Heart right ventricle (tissue), 16 donors: ENCODE data around the gene EPM2A. TPM values are rescaled to one million over a fixed set of nuclear protein-coding genes. Genes with fewer than 3 reads are reported as not detected.

Experiments used
- ATAC-seq, 8 donors: fragments of 200-7000 bp; cut with Tn5 transposase; one replicate each; pipeline ENCODE4 v1.9.1; 2020; ENCODE audit warnings: mild to moderate bottlenecking in 8 of 8, moderate library complexity in 8 of 8, moderate number of reproducible peaks in 1 of 8
- DNase-seq, 2 donors: peaks; one replicate each; pipeline ENCODE4 v3.0.0-alpha.2; 2020
- H3K27ac ChIP-seq, 10 donors: fragments of 200-600 bp; sonication (generic) in 2 of 10; one replicate each; pipeline versions ENCODE4 v1.5.0 to v1.8.0; 2020 to 2022; ENCODE audit warnings: mild to moderate bottlenecking in 3 of 10
- H3K27me3 ChIP-seq, 7 donors: fragments of 200-600 bp; one replicate each; pipeline ENCODE4 v1.8.0; 2021 to 2022; ENCODE audit warnings: mild to moderate bottlenecking in 2 of 7
- H3K36me3 ChIP-seq, 9 donors: fragments of 200-600 bp; sonication (generic) in 1 of 9; one replicate each; pipeline versions ENCODE4 v1.5.0 to v1.8.0; 2020 to 2022; ENCODE audit warnings: mild to moderate bottlenecking in 2 of 9
- H3K4me1 ChIP-seq, 9 donors: fragments of 200-600 bp; sonication (generic) in 1 of 9; one replicate each; pipeline versions ENCODE4 v1.5.0 to v1.8.0; 2020 to 2022; ENCODE audit warnings: mild to moderate bottlenecking in 4 of 9
- H3K4me3 ChIP-seq, 10 donors: fragments of 200-600 bp; sonication (generic) in 2 of 10; one replicate each; pipeline versions ENCODE4 v1.5.0 to v1.8.0; 2020 to 2022; ENCODE audit warnings: mild to moderate bottlenecking in 7 of 10, moderate library complexity in 2 of 10
- H3K9me3 ChIP-seq, 11 donors: fragments of 200-600 bp in 10 of 11; sonication (generic) in 2 of 11; one replicate each; pipeline versions ENCODE4 v1.5.0 to v1.8.0; 2013 to 2022; ENCODE audit warnings: mild to moderate bottlenecking in 2 of 11, control low read depth in 1 of 11, moderate library complexity in 1 of 11
- WGBS, 2 donors: extraction: QIAGEN DNeasy Blood & Tissue Kit; methylation state at CpG; one replicate each; pipeline ENCODE4 v1.1.7; 2013; ENCODE audit warnings: inconsistent platforms in 1 of 2; 5-methylcytosine and 5-hydroxymethylcytosine counted together
- intact Hi-C, 10 donors: fragments of 100-400 bp; cut with DNase I; formaldehyde crosslinking; loops; one replicate each; pipeline versions ENCODE4 v1.11.1 to v1.14.2; 2022
- polyA plus RNA-seq, 2 donors: library from polyadenylated mRNA; stranded (reverse); fragments of 200-250 nt; gene quantifications; one replicate each; pipeline ENCODE4 v1.2.3, GENCODE V29; 2013
- total RNA-seq, 10 donors: library from RNA; stranded (reverse); fragmentation: NEBNext Ultra II Directional in 3 of 10; extraction: Animal tissue kit (Norgen Biotek cat#: 25700) in 3 of 10; gene quantifications; one replicate each; pipeline versions ENCODE4 v1.2.1 to v1.2.4, GENCODE V29; 2021 to 2023
- TF ChIP-seq, protein P1 (sequence below), 9 donors: fragments of 200-600 bp; sonication (generic) in 2 of 9; IDR thresholded peaks; one replicate each; pipeline versions ENCODE4 v1.5.0 to v1.8.0; 2021 to 2022; ENCODE audit warnings: antibody characterized with exemption in 9 of 9, mild to moderate bottlenecking in 5 of 9, moderate library complexity in 1 of 9
- donor health status: Arrhythmogenic right ventricular cardiomyopathy.
- donor health status: ischemic (EF 13 %, LVEDD 7.1; RV severe dilation, severe dysfunction).
- donor health status: healthy with polysubstance abuse.
- donor health status: DM: no; HTN: yes; CAD: no.
- donor health status: DM: no; HTN: no; CAD: no.
- donor health status: ischemic (EF 25% LVEDD 6.9; RV normal size, moderate dysfunction).
- donor health status: ischemic (EF 25% LVEDD 5.7; RV mildly dilated, moderate dysfunction).
- donor health status: healthy.
- donor health status: DM: yes; HTN: yes; CAD: no.
- donor health status: Ischemic cardiomyopathy.
- donor health status: ischemic (EF 35%, LVEDD 5.7; RV mildly dilated, moderate dysfunction).
- donor health status: nonischemic (EF 11% LVEDD 7.7; RV severe dilation, severe dysfunction).
- donor health status: DM: yes; HTN: yes; CAD: no.
- donor health status: PGD.
- donor health status: ischemic (EF 29% LVEDD 5.4; RV normal size, mild dysfunction).
- donor health status: nonischemic (EF 23%, LVEDD 6.1; RV moderate dilation, normal function).

EPM2A gene
- total and polyA plus RNA-seq, 12 donors = 11.0 to 60.9 (median 43.2) TPM

DNA sequence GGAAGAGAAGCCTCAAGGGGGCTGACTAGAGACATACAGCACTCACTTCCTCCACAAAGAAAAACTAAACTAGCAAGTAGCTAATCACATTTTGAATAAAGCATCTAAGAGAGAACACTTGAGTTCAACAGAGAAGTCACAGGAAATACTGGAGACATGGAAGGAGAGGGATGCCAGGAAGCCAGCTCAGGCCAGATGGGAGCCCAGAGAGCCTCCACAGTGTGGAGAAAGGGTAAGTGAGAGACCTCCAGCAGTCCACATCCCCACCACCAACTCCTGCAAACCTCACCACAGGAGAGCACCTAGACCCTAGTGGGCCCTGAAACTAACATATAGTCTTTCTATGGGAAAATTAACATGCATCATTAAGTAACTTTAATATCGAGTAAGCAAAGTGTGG is 79.2 kb downstream of the EPM2A start:
- H3K36me3 ChIP-seq = no peaks in the 10 kb centered on the region
- no peaks in the 10 kb centered on the region for H3K9me3 ChIP-seq
- 78 to 79% methylated on average over 1 of the region's 1 CpG for WGBS, 2 donors
- TF ChIP-seq, protein P1, sequence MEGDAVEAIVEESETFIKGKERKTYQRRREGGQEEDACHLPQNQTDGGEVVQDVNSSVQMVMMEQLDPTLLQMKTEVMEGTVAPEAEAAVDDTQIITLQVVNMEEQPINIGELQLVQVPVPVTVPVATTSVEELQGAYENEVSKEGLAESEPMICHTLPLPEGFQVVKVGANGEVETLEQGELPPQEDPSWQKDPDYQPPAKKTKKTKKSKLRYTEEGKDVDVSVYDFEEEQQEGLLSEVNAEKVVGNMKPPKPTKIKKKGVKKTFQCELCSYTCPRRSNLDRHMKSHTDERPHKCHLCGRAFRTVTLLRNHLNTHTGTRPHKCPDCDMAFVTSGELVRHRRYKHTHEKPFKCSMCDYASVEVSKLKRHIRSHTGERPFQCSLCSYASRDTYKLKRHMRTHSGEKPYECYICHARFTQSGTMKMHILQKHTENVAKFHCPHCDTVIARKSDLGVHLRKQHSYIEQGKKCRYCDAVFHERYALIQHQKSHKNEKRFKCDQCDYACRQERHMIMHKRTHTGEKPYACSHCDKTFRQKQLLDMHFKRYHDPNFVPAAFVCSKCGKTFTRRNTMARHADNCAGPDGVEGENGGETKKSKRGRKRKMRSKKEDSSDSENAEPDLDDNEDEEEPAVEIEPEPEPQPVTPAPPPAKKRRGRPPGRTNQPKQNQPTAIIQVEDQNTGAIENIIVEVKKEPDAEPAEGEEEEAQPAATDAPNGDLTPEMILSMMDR (IDR thresholded peaks at IDR 0.05) = no peak
- H3K27me3 ChIP-seq = no peaks in the 10 kb centered on the region
- DNase-seq (no peak), ATAC-seq (peak in 1 of 8 donors; percentile 71)
- peak overlapping the region in 1 of 10 donors; percentile 7 for H3K27ac ChIP-seq
- H3K4me1 ChIP-seq = peaks cover 0 to 3% (median 0%) of the 10 kb centered on the region in 9 donors
- intact Hi-C loops = no loop called here
- H3K4me3 ChIP-seq = no peak overlapping the region

- H3K4me1 ChIP-seq = no peaks in the 10 kb centered on the region
- H3K27me3 ChIP-seq = no peaks in the 10 kb centered on the region
- ATAC-seq = no peak
- TF ChIP-seq, protein P1 (IDR thresholded peaks at IDR 0.05) = no peak
- DNase-seq = no peak
- intact Hi-C loops = no loop called here
- H3K36me3 ChIP-seq = no peaks in the 10 kb centered on the region
- no peaks in the 10 kb centered on the region for H3K9me3 ChIP-seq
- WGBS, 2 donors = 88 to 89% methylated on average over 1 of the region's 1 CpG
- no peak overlapping the region for H3K27ac ChIP-seq
- H3K4me3 ChIP-seq = no peak overlapping the region
Measured at GRCh38 chr6:145652572-145652971, 82.7 kb downstream of the EPM2A start.

DNA sequence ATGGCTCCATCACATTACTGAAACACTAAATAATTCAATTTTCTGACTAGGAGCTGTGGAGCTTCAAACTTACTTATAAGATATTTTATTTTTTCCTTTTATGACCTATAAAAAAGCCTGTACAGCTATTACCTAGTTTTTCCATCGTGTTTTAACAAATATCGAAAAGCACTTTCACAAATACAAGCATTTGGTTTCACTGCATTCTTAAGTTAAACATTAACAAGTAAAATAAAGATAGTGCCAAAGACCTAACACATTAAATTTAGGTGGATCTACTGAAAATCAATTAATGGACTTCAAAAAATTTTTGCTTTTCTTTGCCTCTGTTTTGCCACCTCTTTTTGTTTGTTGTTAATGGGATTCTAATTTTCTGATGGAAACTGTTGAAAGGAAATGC is 83.3 kb downstream of the EPM2A start:
- Histone ChIP-seq H3K4me3 (no peak overlapping the region), H3K27ac (no peak overlapping the region), H3K4me1 (no peaks in the 10 kb centered on the region), H3K36me3 (no peaks in the 10 kb centered on the region), H3K27me3 (no peaks in the 10 kb centered on the region), H3K9me3 (no peaks in the 10 kb centered on the region)
- TF ChIP-seq, protein P1 (IDR thresholded peaks at IDR 0.05) = no peak
- intact Hi-C loops = no loop called here
- DNase-seq = no peak
- ATAC-seq = no peak
- 92% methylated on average over 2 of the region's 2 CpGs for WGBS, 2 donors

- intact Hi-C loops = no loop called here
- ATAC-seq = no peak
- no peaks in the 10 kb centered on the region for H3K4me1 ChIP-seq
- no peaks in the 10 kb centered on the region for H3K36me3 ChIP-seq
- WGBS, 2 donors = 96 to 98% methylated on average over 4 of the region's 4 CpGs
- no peaks in the 10 kb centered on the region for H3K9me3 ChIP-seq
- no peak overlapping the region for H3K4me3 ChIP-seq
- DNase-seq = no peak
- H3K27ac ChIP-seq = no peak overlapping the region
- TF ChIP-seq, protein P1 (IDR thresholded peaks at IDR 0.05) = no peak
- no peaks in the 10 kb centered on the region for H3K27me3 ChIP-seq
Measured at GRCh38 chr6:145648149-145648548, 87.2 kb downstream of the EPM2A start.
